HG03565 (cell line): Measurements from ENCODE around the gene C3orf20.

Experiments used
- ATAC-seq: cut with Tn5 transposase; IDR thresholded peaks from one replicate; pipeline ENCODE4 v1.9.1; 2021; ENCODE audit warnings: mild to moderate bottlenecking, moderate library complexity; ENCODE audit not compliant: unreplicated experiment

C3orf20 gene

GRCh38 chr3:14674841-14675240 lies at the start of gene C3orf20:
Gene C3orf20, plus strand, starts transcription at chr3:14675141. Its CDS starts 7,573 bp downstream, at chr3:14682714.
- no peak for ATAC-seq

GRCh38 chr3:14625443-14625842 lies 49.5 kb upstream of the C3orf20 start:
- ATAC-seq = no peak

DNA sequence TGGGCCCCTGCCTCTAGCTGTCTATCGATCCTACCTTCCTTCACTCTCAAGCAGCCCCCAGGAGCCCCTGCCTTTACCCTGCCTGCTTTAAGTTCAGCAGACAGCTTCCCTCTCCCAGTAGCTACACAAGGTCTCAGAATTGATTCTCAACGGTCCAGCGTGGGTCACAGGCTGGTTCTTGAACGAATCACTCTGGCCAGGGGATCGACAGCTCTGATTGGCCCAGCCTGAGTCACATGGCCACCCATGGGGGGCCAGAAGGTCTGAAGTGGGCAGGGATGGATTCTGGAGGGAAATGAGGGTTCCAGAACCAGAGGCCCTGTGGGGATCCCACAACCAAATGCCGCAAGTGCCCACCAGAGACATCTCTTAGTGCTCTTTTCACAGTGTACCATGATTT lies 47.1 kb upstream of the C3orf20 start:
- ATAC-seq = no peak

- ATAC-seq = no peak
Observed at GRCh38 chr3:14628406-14628805, 46.5 kb upstream of the C3orf20 start.

- ATAC-seq = no peak
Observed at GRCh38 chr3:14630404-14631100, 44.4 kb upstream of the C3orf20 start.

DNA sequence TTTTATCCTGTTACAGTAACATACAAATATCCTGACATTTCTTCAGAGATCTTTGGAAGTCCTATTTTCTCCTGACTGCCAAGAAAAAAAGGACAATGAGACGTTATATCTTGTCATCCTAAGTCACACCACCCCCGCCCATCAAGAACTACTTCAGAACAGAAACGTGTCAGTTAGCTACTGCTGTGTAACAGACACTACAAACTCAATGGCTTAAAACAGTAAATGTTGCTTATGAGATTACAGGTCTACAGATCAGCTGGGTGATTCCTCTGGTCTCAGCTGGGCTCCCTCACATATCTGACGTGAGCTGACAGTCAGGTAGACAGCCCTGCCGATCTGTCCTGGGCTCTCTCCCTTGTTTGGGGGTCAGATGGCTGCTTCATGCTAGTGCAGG lies 43.8 kb upstream of the C3orf20 start:
- ATAC-seq = no peak

DNA sequence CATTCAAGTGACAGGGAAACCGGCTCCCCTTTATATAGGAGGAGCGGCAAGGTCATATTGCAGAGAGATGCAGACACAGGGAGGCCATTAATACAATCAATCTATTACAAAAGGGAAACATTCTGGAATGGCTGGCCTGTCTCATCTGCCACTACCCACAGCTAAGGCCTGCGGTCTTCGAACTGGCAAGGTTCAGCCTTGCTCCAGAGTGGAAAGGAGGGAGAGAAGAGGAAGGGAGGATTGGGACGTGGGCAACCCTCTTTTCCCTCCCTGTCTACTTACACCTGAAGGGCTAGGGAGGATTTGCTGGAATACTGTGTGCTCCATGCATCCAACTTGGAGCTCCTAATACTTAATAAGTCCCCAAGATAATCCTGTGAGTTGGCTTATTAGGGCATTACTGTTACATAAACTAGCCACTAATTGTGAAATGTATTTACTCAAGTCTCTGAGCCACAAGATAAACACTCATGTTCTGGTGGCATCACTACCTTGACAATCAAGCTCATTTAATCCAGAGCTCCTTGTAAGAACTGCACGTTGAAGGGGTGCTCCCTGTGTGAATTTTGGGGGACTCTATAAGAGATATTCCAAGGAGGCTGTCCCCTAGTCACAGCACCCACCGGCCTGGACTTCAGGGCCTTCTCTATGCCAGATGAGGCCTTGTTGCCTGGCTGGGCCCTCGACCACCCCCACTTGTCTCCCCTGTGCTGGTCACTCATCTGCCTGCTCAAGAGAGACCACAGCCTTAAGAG lies 43.1 kb upstream of the C3orf20 start:
- ATAC-seq = no peak

DNA sequence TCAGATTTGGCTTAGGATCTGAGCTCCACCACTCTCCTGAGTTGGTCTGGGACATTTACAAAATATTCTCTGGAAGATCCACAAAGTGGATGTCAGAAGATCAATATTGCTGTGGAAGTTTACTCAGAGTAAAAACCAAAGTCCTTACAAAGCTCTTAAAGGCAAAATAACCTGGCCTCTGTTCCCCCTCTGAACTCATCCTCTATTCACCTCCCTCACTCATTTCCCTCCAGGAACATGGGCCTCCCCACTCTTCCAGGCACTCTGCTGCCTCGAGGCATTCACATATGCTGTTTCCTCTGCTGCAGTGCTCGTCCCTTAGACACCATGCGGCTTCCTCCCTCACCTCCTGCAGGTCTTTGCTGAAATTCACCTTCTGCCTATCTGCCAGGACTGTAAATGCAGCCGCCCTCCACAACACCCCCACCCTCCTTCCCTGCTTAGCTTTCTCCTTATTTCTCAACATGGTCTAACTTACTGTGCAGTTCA lies 42.5 kb upstream of the C3orf20 start:
- ATAC-seq = no peak

DNA sequence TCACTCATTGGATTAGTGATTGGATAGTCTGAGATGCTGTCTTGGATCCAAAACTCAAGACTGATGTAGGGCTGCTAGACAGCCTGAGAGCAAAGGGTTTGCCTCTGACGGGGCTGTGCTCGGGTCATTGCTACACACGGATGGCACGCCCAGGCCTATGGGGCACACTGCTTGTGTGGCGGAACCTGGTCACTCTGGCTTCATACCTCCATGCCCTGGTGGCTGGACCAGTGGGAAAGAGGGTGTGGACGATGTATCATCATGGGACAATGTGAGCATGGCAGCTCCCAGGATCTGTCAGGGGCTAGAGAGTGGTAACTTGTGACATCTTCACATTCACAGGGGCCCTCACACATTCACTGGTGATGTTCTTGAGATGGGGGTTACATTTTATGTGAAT lies 41.5 kb upstream of the C3orf20 start:
- no peak for ATAC-seq

- no peak for ATAC-seq
Observed at GRCh38 chr3:14633819-14634424, 41.0 kb upstream of the C3orf20 start.

GRCh38 chr3:14634763-14635400 lies 40.1 kb upstream of the C3orf20 start:
- no peak for ATAC-seq

GRCh38 chr3:14636496-14637087 lies 38.3 kb upstream of the C3orf20 start:
- no peak for ATAC-seq

DNA sequence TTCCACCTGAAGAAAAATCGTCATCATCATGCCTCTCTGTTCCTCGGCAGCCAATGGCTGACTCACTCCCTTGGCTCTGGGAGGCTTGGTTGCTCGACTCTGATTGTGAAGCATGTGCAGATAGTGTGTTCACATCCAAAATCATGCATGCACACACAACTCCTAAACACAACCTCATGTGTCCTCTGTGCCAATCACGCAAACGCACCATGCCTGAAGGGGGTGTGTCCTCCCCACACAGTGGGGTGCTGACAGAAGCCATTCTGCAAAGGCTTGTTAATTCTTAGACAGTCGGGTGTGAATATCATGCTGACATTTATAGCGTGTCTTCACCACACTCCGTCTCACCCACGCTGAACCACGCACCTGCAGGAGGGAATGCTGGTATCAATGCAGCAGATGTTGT lies 34.8 kb upstream of the C3orf20 start:
- no peak for ATAC-seq

GRCh38 chr3:14640734-14641133 lies 34.2 kb upstream of the C3orf20 start:
- ATAC-seq = no peak

- ATAC-seq = no peak
Observed at GRCh38 chr3:14641346-14641745, 33.6 kb upstream of the C3orf20 start.

- ATAC-seq = no peak
Observed at GRCh38 chr3:14645453-14645852, 29.5 kb upstream of the C3orf20 start.

- ATAC-seq = no peak
Observed at GRCh38 chr3:14646131-14646573, 28.8 kb upstream of the C3orf20 start.

GRCh38 chr3:14646589-14647413 lies 28.1 kb upstream of the C3orf20 start:
- ATAC-seq = no peak

GRCh38 chr3:14647976-14648955 lies 26.7 kb upstream of the C3orf20 start:
- ATAC-seq = no peak
